ENCODE results near the gene IGSF5. TPM values are rescaled to one million over a fixed set of nuclear protein-coding genes. Genes with fewer than 3 reads are reported as not detected.
A peak's percentile ranks its signal among the peaks of the same experiment; 100 is the strongest.

Gene IGSF5
- total and polyA plus RNA-seq, 9 of the 15 experiments (the other 6 are each of a cell fraction or from before 2014, with no cell fraction given): not detected

GRCh38 chr21:39756285-39756684 lies 11.3 kb downstream of the IGSF5 start:
- no peak overlapping the region for H3K27ac ChIP-seq (ENCODE audit: extremely low read depth, low read depth, low read length)
- 0% methylated on average over 8 of the region's 8 CpGs for WGBS (ENCODE audit: insufficient coverage, low coverage, missing lambda C conversion rate)
- TF ChIP-seq POLR2H (tag; IDR thresholded peaks at IDR 0.05; ENCODE audit: low read depth) (no peak), SFPQ (IDR thresholded peaks at IDR 0.05; ENCODE audit: low read depth, low read length) (no peak), MAFF (IDR thresholded peaks at IDR 0.05; ENCODE audit: low read length) (peak; percentile 50), E2F1 (CRISPR knock-in tag; IDR thresholded peaks at IDR 0.05) (no peak), MAFG (tag; conservative IDR thresholded peaks at IDR 0.05) (peak; percentile 57), UBTF (IDR thresholded peaks at IDR 0.05; ENCODE audit: borderline replicate concordance in 1 of 2, low read depth in 2 of 2, low read length in 2 of 2) (no peak), FIP1L1 (IDR thresholded peaks at IDR 0.05; ENCODE audit: low read depth, low read length, poor library complexity, severe bottlenecking) (no peak), C11orf30 (IDR thresholded peaks at IDR 0.05; ENCODE audit: low read depth) (peak; percentile 48; the same call in 1 of the 2 replicates), NR2C1 (IDR thresholded peaks at IDR 0.05) (no peak), NR2C1 (tag; IDR thresholded peaks at IDR 0.05) (no peak), MAFK (IDR thresholded peaks at IDR 0.05; ENCODE audit: low read length) (peak; percentile 50; the same call in 1 of the 2 replicates), SAP30 (IDR thresholded peaks at IDR 0.05; ENCODE audit: borderline replicate concordance, insufficient read depth, low read depth, low read length, poor library complexity, severe bottlenecking) (no peak), RNF219 (CRISPR knock-in tag; IDR thresholded peaks at IDR 0.05) (no peak), ZNF316 (IDR thresholded peaks at IDR 0.05) (peak; percentile 65)
- H3K9ac ChIP-seq (ENCODE audit: insufficient read depth in 1 of 2, low read depth in 2 of 2, low read length in 2 of 2): no peak overlapping the region
- no peaks in the 10 kb centered on the region for H3K4me1 ChIP-seq (replicated peaks in 1 of 2; ENCODE audit: control insufficient read depth in 2 of 2, insufficient read depth in 2 of 2, low read length in 2 of 2)
- H3K4me3 ChIP-seq: no peak overlapping the region
- no peaks in the 10 kb centered on the region for H3K9me3 ChIP-seq (replicated peaks; ENCODE audit: control insufficient read depth, insufficient read depth, low read depth, low read length)
- ATAC-seq (no peak), DNase-seq (ENCODE audit: extremely low read depth in 1 of 4, low spot score in 3 of 4) (no peak), FAIRE-seq (no peak)
- no peaks in the 10 kb centered on the region for H3K9me1 ChIP-seq (ENCODE audit: control insufficient read depth, insufficient read depth, low read length)
- CTCF ChIA-PET (ENCODE audit: low intra/inter-chr PET ratio): no interaction called here
- no TSS peak for BruUV-seq (replicated peaks)
- no peak overlapping the region for H3K4me2 ChIP-seq (ENCODE audit: insufficient read depth, low read length)
- POLR2A ChIA-PET: no interaction called here
- H2AFZ ChIP-seq (ENCODE audit: low read depth, low read length): no peak overlapping the region
- no peaks in the 10 kb centered on the region for H3K79me2 ChIP-seq (ENCODE audit: control insufficient read depth, insufficient read depth, low read length)
- H3K36me3 ChIP-seq (ENCODE audit: control insufficient read depth, insufficient read depth, low read length): no peaks in the 10 kb centered on the region
- in situ Hi-C loops (cut with MboI) (no loop called here), intact Hi-C loops (cut with micrococcal nuclease) (no loop called here)
- H3K27me3 ChIP-seq (ENCODE audit: control insufficient read depth in 2 of 2, insufficient read depth in 2 of 2, low read length in 2 of 2): peaks cover 0 to 17% of the 10 kb centered on the region in 2 experiments; a peak in 1 of 5 replicates
- no peaks in the 10 kb centered on the region for H4K20me1 ChIP-seq (replicated peaks; ENCODE audit: control insufficient read depth, insufficient read depth, low read length)
